Naive B cell (primary cell): ENCODE measurements around the gene MKRN2. TPM values are rescaled to one million over a fixed set of nuclear protein-coding genes. Genes with fewer than 3 reads are reported as not detected.
"Not testable (repeated sequence)": the region's sequence is repeated elsewhere in the genome, so short reads cannot be mapped to it uniquely, and the experiment has no call there.

Experiments used
- ATAC-seq, 2 donors: fragments of 150-1000 bp; cut with Tn5 transposase; 2 replicates each; pipeline ENCODE4 v1.10.0; 2021; ENCODE audit warnings: low read depth in 2 of 2, mild to moderate bottlenecking in 2 of 2, moderate library complexity in 2 of 2
- DNase-seq: peaks from one replicate; pipeline ENCODE4 v3.0.0; 2022
- H3K27ac Mint-ChIP-seq, 6 donors: one replicate each; pipeline ENCODE4 v1.8.0; 2020 to 2022; ENCODE audit warnings: mild to moderate bottlenecking in 6 of 6, mixed read lengths in 6 of 6, moderate library complexity in 5 of 6, inconsistent platforms in 2 of 6
- H3K27me3 Mint-ChIP-seq, 3 donors: one replicate each; pipeline ENCODE4 v1.8.0; 2021 to 2022; ENCODE audit warnings: mixed read lengths in 3 of 3, mild to moderate bottlenecking in 1 of 3
- H3K36me3 Mint-ChIP-seq, 2 donors: one replicate each; pipeline ENCODE4 v1.8.0; 2020 to 2022; ENCODE audit warnings: mixed read lengths in 2 of 2, inconsistent platforms in 1 of 2, mild to moderate bottlenecking in 1 of 2
- H3K4me1 Mint-ChIP-seq, 3 donors: one replicate each; pipeline ENCODE4 v1.8.0; 2020 to 2022; ENCODE audit warnings: mixed read lengths in 3 of 3, inconsistent platforms in 1 of 3, mild to moderate bottlenecking in 1 of 3, moderate library complexity in 1 of 3
- H3K4me3 Mint-ChIP-seq, 8 donors: one replicate each; pipeline ENCODE4 v1.8.0; 2020 to 2022; ENCODE audit warnings: mild to moderate bottlenecking in 8 of 8, mixed read lengths in 8 of 8, moderate library complexity in 8 of 8, inconsistent platforms in 2 of 8
- H3K9me3 Mint-ChIP-seq, 7 donors: one replicate each; pipeline ENCODE4 v1.8.0; 2020 to 2022; ENCODE audit warnings: mixed read lengths in 7 of 7, mild to moderate bottlenecking in 5 of 7, inconsistent platforms in 2 of 7, moderate library complexity in 1 of 7
- polyA plus RNA-seq, 6 donors: library from polyadenylated mRNA; unstranded; fragments of 300-500 nt; fragmentation: Illumina TruSeq; gene quantifications; one replicate each; pipeline ENCODE4 v1.2.3, GENCODE V29; 2021; ENCODE audit warnings: low read depth in 6 of 6

MKRN2 gene
- polyA plus RNA-seq, 6 donors from 2014 or later, result 35.7 to 54.4 (median 51.4) TPM

GRCh38 chr3:12630292-12630691, 73.4 kb downstream of the MKRN2 start:
- no peaks in the 10 kb centered on the region for H3K9me3 Mint-ChIP-seq
- ATAC-seq, result no peak
- no peaks in the 10 kb centered on the region for H3K36me3 Mint-ChIP-seq
- H3K4me3 Mint-ChIP-seq, result no peak overlapping the region
- no peaks in the 10 kb centered on the region for H3K27me3 Mint-ChIP-seq
- no peak for DNase-seq
- peak overlapping the region in 4 of 6 donors; percentile 6 to 66 (median 30) for H3K27ac Mint-ChIP-seq
- peaks cover 27 to 82% (median 61%) of the 10 kb centered on the region in 3 donors for H3K4me1 Mint-ChIP-seq

GRCh38 chr3:12630843-12631242, 74.0 kb downstream of the MKRN2 start:
- peaks cover 22 to 76% (median 56%) of the 10 kb centered on the region in 3 donors for H3K4me1 Mint-ChIP-seq
- peak overlapping the region in 2 of 6 donors; percentile 65 to 66 for H3K27ac Mint-ChIP-seq
- not testable (repeated sequence) for ATAC-seq, DNase-seq, H3K9me3 Mint-ChIP-seq, H3K27me3 Mint-ChIP-seq, H3K36me3 Mint-ChIP-seq, H3K4me3 Mint-ChIP-seq

GRCh38 chr3:12632523-12632922, 75.6 kb downstream of the MKRN2 start:
- Mint-ChIP-seq H3K27ac (peak overlapping the region in 1 of 6 donors; percentile 27), H3K9me3 (no peaks in the 10 kb centered on the region)

GRCh38 chr3:12633108-12633507, 76.2 kb downstream of the MKRN2 start:
- no peak for DNase-seq
- no peak overlapping the region for H3K4me3 Mint-ChIP-seq
- H3K27ac Mint-ChIP-seq, result peak overlapping the region in 1 of 6 donors; percentile 30
- no peaks in the 10 kb centered on the region for H3K9me3 Mint-ChIP-seq
- H3K4me1 Mint-ChIP-seq, result peaks cover 20 to 77% (median 54%) of the 10 kb centered on the region in 3 donors
- no peak for ATAC-seq
- H3K36me3 Mint-ChIP-seq, result peaks cover 0 to 6% of the 10 kb centered on the region in 2 donors
- H3K27me3 Mint-ChIP-seq, result no peaks in the 10 kb centered on the region

More at GRCh38 chr3:12632523-12632922, 75.6 kb downstream of the MKRN2 start:
- peaks cover 18 to 78% (median 55%) of the 10 kb centered on the region in 3 donors for H3K4me1 Mint-ChIP-seq
- H3K36me3 Mint-ChIP-seq, result peaks cover 0 to 6% of the 10 kb centered on the region in 2 donors
- no peak for DNase-seq
- H3K4me3 Mint-ChIP-seq, result no peak overlapping the region
- no peaks in the 10 kb centered on the region for H3K27me3 Mint-ChIP-seq
- ATAC-seq, result no peak

Other genes with a start within 250 kb of the MKRN2 start
- gene TSEN2, start 72.6 kb upstream of the MKRN2 start, polyA plus RNA-seq, result 10 to 100 TPM in 3 of 6 donors, 1 to 10 TPM in 3; 6.6 to 16.1 (median 11.4) TPM
- not detected for gene MKRN2OS, start 11.6 kb upstream of the MKRN2 start, polyA plus RNA-seq
- gene RAF1, start 107.0 kb downstream of the MKRN2 start, polyA plus RNA-seq, result 10 to 100 TPM; 44.3 to 69.2 (median 59.5) TPM
- gene TMEM40, start 202.2 kb downstream of the MKRN2 start, polyA plus RNA-seq, result 1 to 10 TPM in 4 of 6 donors, under 1 TPM in 1, not detected in 1; 0.92 to 2.7 (median 2.2) TPM
- gene CAND2, start 239.6 kb downstream of the MKRN2 start, polyA plus RNA-seq, result under 1 TPM in 5 of 6 donors, not detected in 1; 0.12 to 0.61 (median 0.49) TPM